Myocyte (in vitro differentiated cells): ENCODE data around the gene PLIN5. TPM values are rescaled to one million over a fixed set of nuclear protein-coding genes. Genes with fewer than 3 reads are reported as not detected.

Experiments
- DNase-seq: peaks from one replicate; pipeline ENCODE4 v3.0.0-alpha.2; 2012; ENCODE audit warnings: low read depth
- total RNA-seq: library from RNA; depleted of rRNA; stranded (reverse); fragments of >200 nt; gene quantifications from 2 replicates; pipeline ENCODE4 v1.2.3, GENCODE V29; 2014

PLIN5 gene
- total RNA-seq, 1 donor from 2014 or later, result not detected

DNA sequence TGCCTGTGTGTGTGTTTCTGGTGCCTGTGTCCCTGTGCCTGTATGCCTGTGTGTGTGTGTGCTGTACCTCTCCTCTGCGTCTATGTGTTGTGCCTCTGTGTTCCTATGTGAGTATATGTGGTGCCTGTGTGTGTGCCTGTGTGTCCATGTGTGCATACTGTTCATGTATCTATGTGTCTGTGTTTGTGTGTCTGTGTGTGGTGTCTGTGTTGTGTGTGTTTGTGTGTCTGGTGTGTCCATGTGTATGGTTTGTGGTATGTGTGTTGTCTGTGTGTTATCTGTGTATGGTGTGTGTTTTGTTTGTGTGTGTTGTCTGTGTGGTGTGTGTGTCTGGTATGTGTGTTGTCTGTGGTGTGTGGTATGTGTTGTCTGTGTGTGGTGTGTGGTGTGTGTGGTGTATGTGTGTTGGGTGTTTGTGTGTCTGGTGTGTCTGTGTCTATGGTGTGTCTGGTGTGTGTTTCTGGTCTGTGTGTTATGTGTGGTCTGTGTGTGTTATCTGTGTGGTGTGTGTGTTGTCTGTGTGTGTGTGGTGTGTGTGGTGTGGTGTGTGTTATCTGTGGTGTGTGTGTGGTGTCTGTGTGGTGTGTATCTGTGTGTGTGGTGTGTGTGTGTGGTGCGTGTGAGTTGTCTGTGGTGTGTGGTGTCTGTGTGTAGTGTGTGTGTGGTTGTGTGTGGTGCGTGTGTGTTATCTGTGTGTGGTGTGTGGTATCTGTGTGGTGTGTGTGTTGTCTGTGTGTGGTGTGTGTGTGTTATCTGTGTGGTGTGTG lies 42.5 kb downstream of the PLIN5 start:
- DNase-seq, result no peak

- no peak for DNase-seq
Measured at GRCh38 chr19:4491446-4491845, 43.6 kb downstream of the PLIN5 start.

DNA sequence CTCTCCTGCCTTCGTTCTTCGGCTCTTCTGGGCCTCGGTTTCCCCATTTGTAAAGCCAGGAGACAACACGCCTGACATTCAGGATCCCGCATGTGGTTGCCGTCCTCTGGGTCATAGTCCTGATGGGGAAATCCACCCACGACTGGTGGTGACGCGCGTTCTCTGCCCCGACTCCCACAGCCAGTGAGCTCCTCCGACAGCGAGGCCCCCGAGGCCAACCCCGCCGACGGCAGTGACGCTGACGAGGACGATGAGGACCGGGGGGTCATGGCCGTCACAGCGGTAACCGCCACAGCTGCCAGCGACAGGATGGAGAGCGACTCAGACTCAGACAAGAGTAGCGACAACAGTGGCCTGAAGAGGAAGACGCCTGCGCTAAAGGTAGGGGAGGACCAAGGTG lies 46.5 kb downstream of the PLIN5 start:
- DNase-seq, result no peak

- no peak for DNase-seq
Measured at GRCh38 chr19:4487572-4487971, 47.5 kb downstream of the PLIN5 start.

DNA sequence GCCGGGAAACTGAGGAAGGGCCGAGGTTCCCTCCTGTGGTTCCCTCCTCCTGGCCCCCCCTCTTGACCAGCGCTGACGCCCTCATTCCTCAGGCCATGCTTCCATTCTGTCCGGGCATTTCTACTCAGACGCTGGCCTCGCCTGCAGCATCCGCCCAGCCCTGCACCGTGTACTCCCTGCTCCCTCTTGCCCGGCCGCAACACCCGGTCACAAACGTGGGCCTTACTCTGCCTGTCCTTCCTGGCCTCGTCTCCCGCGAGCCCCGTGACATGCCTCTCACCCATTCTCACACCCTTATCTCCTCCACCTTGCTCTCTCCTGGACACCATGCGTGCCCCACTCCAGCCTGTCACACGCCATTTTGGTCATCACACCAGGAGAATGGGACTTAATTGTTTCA lies 51.6 kb downstream of the PLIN5 start:
- DNase-seq, result no peak

DNA sequence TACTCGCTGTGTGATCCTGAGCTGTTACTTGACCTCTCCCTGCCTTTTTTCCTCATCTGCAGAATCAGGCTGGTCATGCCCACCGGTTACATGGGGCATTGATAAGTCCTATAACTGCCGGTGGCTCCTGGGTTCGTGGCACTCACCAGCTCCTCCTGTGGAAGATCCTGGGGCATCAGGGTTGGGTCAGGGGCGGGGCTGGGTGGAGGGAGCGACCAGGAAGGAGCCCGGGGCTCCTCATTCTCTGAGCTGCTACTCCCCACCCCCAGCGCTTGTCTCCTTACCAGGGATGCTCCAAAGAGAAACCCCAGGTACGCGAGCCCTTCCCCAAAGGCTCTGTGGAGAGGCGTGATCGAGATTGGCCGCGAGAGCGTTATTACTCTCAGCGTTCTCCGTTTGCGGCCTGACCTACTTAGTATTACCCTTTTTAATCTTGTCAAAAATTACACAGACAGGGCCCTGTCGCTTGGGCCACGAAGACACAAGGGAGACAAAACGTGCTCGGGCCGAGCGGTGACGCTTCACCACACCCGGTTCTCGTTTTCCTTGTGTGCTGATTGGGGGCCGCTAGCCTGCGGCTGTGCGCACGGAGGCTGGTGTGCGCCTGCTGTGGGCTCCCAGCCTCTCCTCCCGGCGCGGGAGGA lies 52.2 kb downstream of the PLIN5 start:
- no peak for DNase-seq

GRCh38 chr19:4477034-4477801 lies 57.8 kb downstream of the PLIN5 start:
- no peak for DNase-seq

DNA sequence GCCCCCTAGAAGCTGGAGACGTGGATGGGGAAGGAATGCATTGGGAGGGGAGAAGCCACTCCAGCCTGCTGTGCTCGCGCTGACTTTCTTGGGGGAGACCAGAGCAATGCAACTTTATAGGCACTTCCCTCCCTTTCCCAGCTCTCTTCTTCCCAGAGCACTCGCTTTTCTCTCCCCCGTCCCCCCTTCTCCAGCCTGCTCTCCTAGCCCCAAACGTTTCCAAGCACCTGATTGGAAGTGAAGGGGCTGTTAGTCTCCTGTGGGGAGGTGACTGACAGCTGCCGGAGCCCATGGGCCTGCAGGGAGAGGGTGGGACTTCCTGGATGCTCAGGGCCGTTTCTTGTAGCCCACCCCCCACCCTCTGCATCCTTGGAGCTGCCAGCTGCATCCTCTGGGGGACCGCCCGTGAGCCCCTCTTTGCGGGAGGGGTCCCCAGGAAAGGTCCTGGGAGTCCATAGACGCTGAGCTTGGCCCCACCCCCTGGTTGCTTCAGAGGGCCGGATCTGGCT lies 60.5 kb downstream of the PLIN5 start:
- peak; percentile 12 for DNase-seq

GRCh38 chr19:4473763-4474513 lies 61.1 kb downstream of the PLIN5 start:
- DNase-seq, result no peak

GRCh38 chr19:4473011-4473762 lies 61.8 kb downstream of the PLIN5 start:
- DNase-seq, result no peak

Other genes with a start within 250 kb of the PLIN5 start
- gene TMIGD2, start 232.8 kb downstream of the PLIN5 start, total RNA-seq, result 0.57 TPM in 1 of 2 replicates, not detected in the other
- gene FSD1, start 230.6 kb downstream of the PLIN5 start, total RNA-seq, result 2.3 and 2.6 TPM in 2 replicates
- 3.1 and 4.5 TPM in 2 replicates for gene STAP2, start 196.4 kb downstream of the PLIN5 start, total RNA-seq
- gene MPND, start 191.7 kb downstream of the PLIN5 start, total RNA-seq, result 2.2 and 2.7 TPM in 2 replicates
- 179 and 258 TPM in 2 replicates for gene SH3GL1, start 134.7 kb downstream of the PLIN5 start, total RNA-seq
- gene CHAF1A, start 132.6 kb downstream of the PLIN5 start, total RNA-seq, result 3.1 TPM in 2 replicates
- 85.4 and 119 TPM in 2 replicates for gene UBXN6, start 77.4 kb downstream of the PLIN5 start, total RNA-seq
- 43.8 and 59.1 TPM in 2 replicates for gene HDGFL2, start 62.9 kb downstream of the PLIN5 start, total RNA-seq
- 0.32 and 0.42 TPM in 2 replicates for gene PLIN4, start 16.7 kb downstream of the PLIN5 start, total RNA-seq
- 0.05 TPM in 1 of 2 replicates, not detected in the other for gene LRG1, start 4.8 kb upstream of the PLIN5 start, total RNA-seq
- 373 and 483 TPM in 2 replicates for gene SEMA6B, start 24.5 kb upstream of the PLIN5 start, total RNA-seq
- gene TNFAIP8L1, start 104.3 kb upstream of the PLIN5 start, total RNA-seq, result 3.7 and 7.5 TPM in 2 replicates
- gene MYDGF, start 135.1 kb upstream of the PLIN5 start, total RNA-seq, result 64.6 and 65.2 TPM in 2 replicates
- gene DPP9, start 188.6 kb upstream of the PLIN5 start, total RNA-seq, result 44.7 and 49.4 TPM in 2 replicates